Endothelial cell of umbilical vein (primary cell): ENCODE measurements around the gene RASGRP4. TPM values are rescaled to one million over a fixed set of nuclear protein-coding genes. Genes with fewer than 3 reads are reported as not detected.

Source experiments
- BruUV-seq: library from RNA; stranded (reverse); fragments of 400-500 nt; replicated peaks from 2 replicates; lab custom pipeline; 2021; lab: Mats Ljungman, UMichigan
- CTCF ChIA-PET: fragments of 300-600, 350-600 bp; sonication (Branson Sonifier 250); formaldehyde crosslinking; loops from one replicate; lab custom pipeline; 2021; ENCODE audit warnings: antibody characterized with exemption, inconsistent platforms; lab: Charles Lee
- POLR2A ChIA-PET: fragments of 300-600, 350-600 bp; sonication (Branson Sonifier 250); formaldehyde crosslinking; loops from one replicate; lab custom pipeline; 2021; ENCODE audit warnings: antibody characterized with exemption, inconsistent platforms; lab: Charles Lee
- DNase-seq: peaks from one replicate; pipeline ENCODE4 v3.0.0-alpha.2; 2011; ENCODE audit warnings: low read depth, low spot score
- FAIRE-seq: peaks from 2 replicates; lab custom pipeline; 2011; peaks lifted over from hg19 to GRCh38; lab: Jason Lieb, UNC
- H2AFZ ChIP-seq: 2 replicates; pipeline ENCODE4 v1.6.0; 2012; ENCODE audit warnings: low read depth, low read length, control low read depth, inconsistent platforms
- H3K27ac ChIP-seq: 2 replicates; pipeline ENCODE4 v1.5.1; 2011; ENCODE audit warnings: low read depth, mild to moderate bottlenecking, control low read depth, low read length, moderate library complexity; ENCODE audit not compliant: insufficient read depth
- H3K27me3 ChIP-seq, 2 experiments: 2 replicates each; pipeline versions ENCODE4 v1.6.0 to v1.6.1; 2011; ENCODE audit warnings: low read length in 2 of 2, mixed read lengths in 1 of 2; ENCODE audit not compliant: control insufficient read depth in 2 of 2, insufficient read depth in 2 of 2
- H3K36me3 ChIP-seq, 2 experiments: 2 replicates in 1 of 2; 3 replicates in 1 of 2; pipeline ENCODE4 v1.5.1; 2011; ENCODE audit warnings: low read length in 2 of 2, mild to moderate bottlenecking in 1 of 2, moderate library complexity in 1 of 2; ENCODE audit not compliant: control insufficient read depth in 2 of 2, insufficient read depth in 2 of 2; ENCODE audit errors: extremely low read depth in 1 of 2
- H3K4me1 ChIP-seq: 3 replicates; pipeline ENCODE4 v1.5.1; 2011; ENCODE audit warnings: mild to moderate bottlenecking, low read length; ENCODE audit not compliant: control insufficient read depth, insufficient read depth; ENCODE audit errors: extremely low read depth
- H3K4me2 ChIP-seq: 2 replicates; pipeline ENCODE4 v1.6.1; 2011; ENCODE audit warnings: low read length, control low read depth, mixed read lengths; ENCODE audit not compliant: insufficient read depth
- H3K4me3 ChIP-seq, 3 experiments: fragments of 200-600 bp in 1 of 3; sonication (generic), shearing (Covaris generic) in 1 of 3; replicated peaks in 1 of 3; 2 replicates each; pipeline ENCODE4 v1.5.1; 2011 to 2016; ENCODE audit warnings: control low read depth in 3 of 3, low read length in 3 of 3, mild to moderate bottlenecking in 2 of 3, inconsistent platforms in 1 of 3, low read depth in 1 of 3, moderate library complexity in 1 of 3; ENCODE audit not compliant: insufficient read depth in 1 of 3
- H3K79me2 ChIP-seq: 2 replicates; pipeline ENCODE4 v1.6.0; 2012; ENCODE audit warnings: low read length, inconsistent platforms; ENCODE audit not compliant: control insufficient read depth, insufficient read depth
- H3K9ac ChIP-seq: replicated peaks from 2 replicates; pipeline ENCODE3; 2011; ENCODE audit warnings: low read length, control low read depth; ENCODE audit not compliant: insufficient read depth; ENCODE audit errors: extremely low read depth
- H3K9me1 ChIP-seq: replicated peaks from 3 replicates; pipeline ENCODE4 v1.6.0; 2011; ENCODE audit warnings: mild to moderate bottlenecking, low read length; ENCODE audit not compliant: control insufficient read depth, insufficient read depth; ENCODE audit errors: extremely low read depth
- H3K9me3 ChIP-seq: replicated peaks from 2 replicates; pipeline ENCODE4 v1.5.1; 2012; ENCODE audit warnings: low read length, inconsistent platforms; ENCODE audit not compliant: control insufficient read depth, insufficient read depth
- H4K20me1 ChIP-seq: replicated peaks from 2 replicates; pipeline ENCODE3; 2011; ENCODE audit warnings: mild to moderate bottlenecking, low read length; ENCODE audit not compliant: control insufficient read depth, insufficient read depth; ENCODE audit errors: extremely low read depth
- EZH2 ChIP-seq: IDR thresholded peaks from 2 replicates; pipeline ENCODE4 v1.6.1; 2012; ENCODE audit warnings: borderline replicate concordance, low read depth, mild to moderate bottlenecking, moderate library complexity, low read length, inconsistent platforms; ENCODE audit not compliant: severe bottlenecking
- FOS ChIP-seq: IDR thresholded peaks from 2 replicates; pipeline ENCODE4 v1.6.1; 2011; ENCODE audit warnings: mild to moderate bottlenecking, low read length, moderate library complexity, borderline replicate concordance; ENCODE audit not compliant: insufficient read depth
- GATA2 ChIP-seq: IDR thresholded peaks from 2 replicates; pipeline ENCODE4 v1.7.0; 2011; ENCODE audit warnings: low read depth, mild to moderate bottlenecking, moderate library complexity, mixed read lengths, low read length; ENCODE audit not compliant: insufficient read length, insufficient read depth
- JUN ChIP-seq: IDR thresholded peaks from 2 replicates; pipeline ENCODE4 v1.6.1; 2011; ENCODE audit warnings: borderline replicate concordance, low read depth; ENCODE audit not compliant: insufficient read length, insufficient read depth
- MYC ChIP-seq: IDR thresholded peaks from one replicate; pipeline ENCODE4 v1.6.1; 2011; ENCODE audit warnings: mild to moderate bottlenecking, low read depth, low read length
- POLR2A ChIP-seq: IDR thresholded peaks from 2 replicates; pipeline ENCODE4 v1.6.1; 2012; ENCODE audit warnings: low read depth, mild to moderate bottlenecking, control low read depth, low read length
- POLR2AphosphoS5 ChIP-seq: IDR thresholded peaks from 2 replicates; pipeline ENCODE4 v1.6.1; 2012; ENCODE audit warnings: low read depth, mild to moderate bottlenecking, control low read depth, low read length, moderate library complexity; ENCODE audit not compliant: insufficient read depth
- dilution Hi-C: fragments of 300-500 bp; cut with MboI; formaldehyde crosslinking; loops from one replicate; pipeline ENCODE4 v1.15.0; 2019; ENCODE audit warnings: low sequenced_read_pairs; ENCODE audit not compliant: extremely low pct_ligation_motif_present
- intact Hi-C: fragments of 100-400 bp; cut with micrococcal nuclease; formaldehyde crosslinking; loops from one replicate; pipeline ENCODE4 v1.10.0; 2022
- polyA plus RNA-seq, 4 experiments: library from polyadenylated mRNA; depleted of rRNA in 3 of 4; stranded (reverse) in 3 of 4; unstranded in 1 of 4; fragments of >200 nt; gene quantifications; 2 replicates each; pipeline versions ENCODE4 v1.2.1 to v1.2.3, GENCODE V29; 2011 to 2012; ENCODE audit warnings: missing spikeins in 1 of 4
- total RNA-seq: library from RNA; stranded (reverse); gene quantifications from 2 replicates; pipeline ENCODE4 v1.2.3, GENCODE V29; 2021
- TF ChIP-seq, protein P1 (sequence below), 2 donors: IDR thresholded peaks; 1 replicate in 1 of 2; 2 replicates in 1 of 2; pipeline ENCODE4 v1.5.1; 2011; ENCODE audit warnings: low read length in 2 of 2, mild to moderate bottlenecking in 2 of 2, moderate library complexity in 2 of 2, control low read depth in 1 of 2, inconsistent platforms in 1 of 2, low read depth in 1 of 2; ENCODE audit not compliant: insufficient read depth in 1 of 2; ENCODE audit errors: extremely low read depth in 1 of 2
- TF ChIP-seq, protein P2 (sequence below): IDR thresholded peaks from 2 replicates; pipeline ENCODE4 v1.6.1; 2011; ENCODE audit not compliant: insufficient read depth, insufficient read length

The RASGRP4 gene
- total and polyA plus RNA-seq, 2 donors (not counting 3 experiments of a cell fraction or from before 2014, with no cell fraction given) = not detected

DNA sequence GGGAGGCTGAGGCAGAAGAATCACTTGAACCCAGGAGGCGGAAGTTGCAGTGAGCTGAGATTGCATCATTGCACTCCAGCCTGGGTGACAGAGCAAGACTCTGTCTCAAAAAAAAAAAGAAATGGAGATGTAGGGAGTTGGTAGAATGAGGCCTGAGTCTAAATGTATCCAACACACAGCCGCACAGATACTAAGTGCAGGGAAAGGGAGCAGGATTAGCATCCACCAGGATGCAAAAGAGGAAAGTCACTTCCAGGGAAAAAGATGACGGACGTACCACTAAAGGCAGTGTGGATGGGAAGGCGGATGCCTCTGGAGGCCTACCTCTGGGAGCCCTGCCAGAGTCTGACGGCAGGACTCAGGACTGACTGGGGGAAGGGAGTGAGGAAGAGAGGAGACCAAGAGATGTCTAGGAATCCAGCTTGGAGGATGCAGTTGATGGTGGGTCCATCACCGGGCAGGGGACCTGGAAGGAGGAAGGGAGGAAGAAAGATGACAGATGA lies 16.3 kb downstream of the RASGRP4 start:
- no peaks in the 10 kb centered on the region for H3K79me2 ChIP-seq
- no peak for TF ChIP-seq POLR2AphosphoS5
- no peak for TF ChIP-seq GATA2
- TF ChIP-seq JUN = no peak
- TF ChIP-seq, protein P1, sequence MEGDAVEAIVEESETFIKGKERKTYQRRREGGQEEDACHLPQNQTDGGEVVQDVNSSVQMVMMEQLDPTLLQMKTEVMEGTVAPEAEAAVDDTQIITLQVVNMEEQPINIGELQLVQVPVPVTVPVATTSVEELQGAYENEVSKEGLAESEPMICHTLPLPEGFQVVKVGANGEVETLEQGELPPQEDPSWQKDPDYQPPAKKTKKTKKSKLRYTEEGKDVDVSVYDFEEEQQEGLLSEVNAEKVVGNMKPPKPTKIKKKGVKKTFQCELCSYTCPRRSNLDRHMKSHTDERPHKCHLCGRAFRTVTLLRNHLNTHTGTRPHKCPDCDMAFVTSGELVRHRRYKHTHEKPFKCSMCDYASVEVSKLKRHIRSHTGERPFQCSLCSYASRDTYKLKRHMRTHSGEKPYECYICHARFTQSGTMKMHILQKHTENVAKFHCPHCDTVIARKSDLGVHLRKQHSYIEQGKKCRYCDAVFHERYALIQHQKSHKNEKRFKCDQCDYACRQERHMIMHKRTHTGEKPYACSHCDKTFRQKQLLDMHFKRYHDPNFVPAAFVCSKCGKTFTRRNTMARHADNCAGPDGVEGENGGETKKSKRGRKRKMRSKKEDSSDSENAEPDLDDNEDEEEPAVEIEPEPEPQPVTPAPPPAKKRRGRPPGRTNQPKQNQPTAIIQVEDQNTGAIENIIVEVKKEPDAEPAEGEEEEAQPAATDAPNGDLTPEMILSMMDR (IDR thresholded peaks at IDR 0.05; ENCODE audit: extremely low read depth in 1 of 2, insufficient read depth in 1 of 2, low read depth in 1 of 2, low read length in 2 of 2) = no peak
- TF ChIP-seq POLR2A = no peak
- TF ChIP-seq MYC = no peak
- TF ChIP-seq EZH2 = no peak
- TF ChIP-seq FOS = no peak
- TF ChIP-seq, protein P2, sequence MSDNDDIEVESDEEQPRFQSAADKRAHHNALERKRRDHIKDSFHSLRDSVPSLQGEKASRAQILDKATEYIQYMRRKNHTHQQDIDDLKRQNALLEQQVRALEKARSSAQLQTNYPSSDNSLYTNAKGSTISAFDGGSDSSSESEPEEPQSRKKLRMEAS = no peak
- no peak overlapping the region for H3K4me3 ChIP-seq
- POLR2A ChIA-PET = no interaction called here
- intact Hi-C loops (loop anchor here (10.0 kb wide), 1 partner anchor 295 kb away; no protein-coding TSS in a partner anchor), dilution Hi-C loops (no loop called here)
- CTCF ChIA-PET = interaction anchor here (3.1 kb wide), 1 partner anchor 225 kb away, joined by 8 read pairs; no protein-coding TSS in a partner anchor
- no TSS peak for BruUV-seq
- DNase-seq = no peak
- H4K20me1 ChIP-seq = no peaks in the 10 kb centered on the region
- H3K9me1 ChIP-seq = no peaks in the 10 kb centered on the region
- no peak overlapping the region for H3K27ac ChIP-seq
- H3K36me3 ChIP-seq = no peaks in the 10 kb centered on the region
- FAIRE-seq = no peak
- H3K4me1 ChIP-seq = no peaks in the 10 kb centered on the region
- no peaks in the 10 kb centered on the region for H3K9me3 ChIP-seq
- H3K27me3 ChIP-seq = no peaks in the 10 kb centered on the region
- H3K4me2 ChIP-seq = no peak overlapping the region
- H2AFZ ChIP-seq = no peak overlapping the region
- no peak overlapping the region for H3K9ac ChIP-seq
